ENCODE measurements around the gene CD226.

DNA sequence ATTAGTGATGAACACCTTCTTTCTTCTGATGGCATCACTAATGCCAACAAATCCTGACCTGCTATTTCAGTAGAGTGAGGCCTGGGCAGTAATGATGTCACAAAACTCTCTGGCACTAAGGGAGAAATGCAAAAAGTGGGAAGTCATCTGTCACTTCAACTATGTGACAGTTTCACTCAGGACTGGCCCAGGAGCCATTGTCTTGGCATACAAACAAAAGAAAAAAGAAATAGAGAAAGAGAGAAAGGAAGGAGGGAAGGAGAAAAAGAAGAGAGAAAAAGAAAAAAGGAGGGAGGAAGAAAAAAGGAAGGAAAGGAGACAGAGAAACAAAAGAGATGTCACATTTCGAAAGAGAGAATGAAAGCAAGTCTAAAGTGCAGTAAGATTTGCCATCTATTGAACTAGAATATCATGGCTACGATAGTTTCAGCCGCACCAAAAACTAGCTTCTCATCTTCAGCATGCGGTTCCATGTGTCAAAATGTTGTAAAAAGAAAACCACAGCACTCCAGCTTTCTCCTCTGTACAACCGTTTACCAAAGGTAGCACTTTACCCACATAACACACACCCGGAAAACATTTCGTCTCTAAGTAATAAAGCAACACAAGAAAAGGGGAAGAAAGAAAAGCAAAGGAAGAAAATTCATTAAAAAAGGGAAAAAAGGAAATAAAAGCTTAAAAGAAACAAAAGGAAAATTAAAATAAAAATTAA, 50.1 kb downstream of the CD226 start:
- TF ChIP-seq, protein P1, sequence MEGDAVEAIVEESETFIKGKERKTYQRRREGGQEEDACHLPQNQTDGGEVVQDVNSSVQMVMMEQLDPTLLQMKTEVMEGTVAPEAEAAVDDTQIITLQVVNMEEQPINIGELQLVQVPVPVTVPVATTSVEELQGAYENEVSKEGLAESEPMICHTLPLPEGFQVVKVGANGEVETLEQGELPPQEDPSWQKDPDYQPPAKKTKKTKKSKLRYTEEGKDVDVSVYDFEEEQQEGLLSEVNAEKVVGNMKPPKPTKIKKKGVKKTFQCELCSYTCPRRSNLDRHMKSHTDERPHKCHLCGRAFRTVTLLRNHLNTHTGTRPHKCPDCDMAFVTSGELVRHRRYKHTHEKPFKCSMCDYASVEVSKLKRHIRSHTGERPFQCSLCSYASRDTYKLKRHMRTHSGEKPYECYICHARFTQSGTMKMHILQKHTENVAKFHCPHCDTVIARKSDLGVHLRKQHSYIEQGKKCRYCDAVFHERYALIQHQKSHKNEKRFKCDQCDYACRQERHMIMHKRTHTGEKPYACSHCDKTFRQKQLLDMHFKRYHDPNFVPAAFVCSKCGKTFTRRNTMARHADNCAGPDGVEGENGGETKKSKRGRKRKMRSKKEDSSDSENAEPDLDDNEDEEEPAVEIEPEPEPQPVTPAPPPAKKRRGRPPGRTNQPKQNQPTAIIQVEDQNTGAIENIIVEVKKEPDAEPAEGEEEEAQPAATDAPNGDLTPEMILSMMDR (IDR thresholded peaks at IDR 0.05; ENCODE audit: low read depth, low read length, poor library complexity, severe bottlenecking): no peak
- TF ChIP-seq EZH2phosphoT487 (IDR thresholded peaks at IDR 0.05; ENCODE audit: borderline replicate concordance, low read length): no peak
